Activated T-helper 1 cell treated with anti-CD3 and anti-CD28 coated beads, Interleukin-12 subunit alpha, Interleukin-12 subunit beta, Interleukin-2, Interleukin-4 antibody, amounts not matched to agents 30 ng/mL and 10 ng/mL and 1 ng/mL, durations not matched to agents 14 hours and 24 hours and 36 hours (primary cell): ENCODE measurements around the gene PPP1R9A. TPM values are rescaled to one million over a fixed set of nuclear protein-coding genes. Genes with fewer than 3 reads are reported as not detected.

ENCODE experiments used
- DNase-seq: peaks from one replicate; pipeline ENCODE4 v3.0.0; 2021; ENCODE audit warnings: low spot score
- H3K27ac Mint-ChIP-seq: one replicate; pipeline ENCODE4 v1.8.0; 2021; ENCODE audit warnings: mild to moderate bottlenecking, mixed read lengths
- H3K27me3 Mint-ChIP-seq: one replicate; pipeline ENCODE4 v1.8.0; 2022; ENCODE audit warnings: mild to moderate bottlenecking, moderate library complexity, mixed read lengths; ENCODE audit not compliant: insufficient read depth
- H3K36me3 Mint-ChIP-seq: one replicate; pipeline ENCODE4 v1.8.0; 2021; ENCODE audit warnings: low read depth, mixed read lengths
- H3K4me1 Mint-ChIP-seq: one replicate; pipeline ENCODE4 v1.8.0; 2021; ENCODE audit warnings: low read depth, mixed read lengths
- H3K4me3 Mint-ChIP-seq: one replicate; pipeline ENCODE4 v1.8.0; 2021; ENCODE audit warnings: mild to moderate bottlenecking, moderate library complexity, mixed read lengths
- H3K9me3 Mint-ChIP-seq: one replicate; pipeline ENCODE4 v1.8.0; 2021; ENCODE audit warnings: mixed read lengths
- intact Hi-C: fragments of 100-400 bp; cut with micrococcal nuclease; formaldehyde crosslinking; loops from one replicate; pipeline ENCODE4 v1.15.1; 2024
- total RNA-seq: library from RNA; stranded (reverse); gene quantifications from 2 replicates; pipeline ENCODE4 v1.2.3, GENCODE V29; 2022

Gene PPP1R9A
- total RNA-seq, 1 donor from 2014 or later: not detected

GRCh38 chr7:95066737-95067530 lies 159.5 kb downstream of the PPP1R9A start:
- intact Hi-C loops: no loop called here
- H3K4me1 Mint-ChIP-seq: no peaks in the 10 kb centered on the region
- no peaks in the 10 kb centered on the region for H3K9me3 Mint-ChIP-seq
- no peak overlapping the region for H3K4me3 Mint-ChIP-seq
- DNase-seq: no peak
- H3K27ac Mint-ChIP-seq: no peak overlapping the region
- H3K36me3 Mint-ChIP-seq: no peaks in the 10 kb centered on the region
- no peaks in the 10 kb centered on the region for H3K27me3 Mint-ChIP-seq

- Mint-ChIP-seq H3K36me3 (no peaks in the 10 kb centered on the region), H3K4me1 (no peaks in the 10 kb centered on the region), H3K27me3 (no peaks in the 10 kb centered on the region), H3K4me3 (no peak overlapping the region), H3K9me3 (no peaks in the 10 kb centered on the region), H3K27ac (no peak overlapping the region)
- intact Hi-C loops: no loop called here
- no peak for DNase-seq
Measured at GRCh38 chr7:95088536-95089215, 181.3 kb downstream of the PPP1R9A start.

GRCh38 chr7:95089414-95090315 lies 182.3 kb downstream of the PPP1R9A start:
- no peaks in the 10 kb centered on the region for H3K36me3 Mint-ChIP-seq
- no peak overlapping the region for H3K4me3 Mint-ChIP-seq
- H3K27ac Mint-ChIP-seq: no peak overlapping the region
- H3K27me3 Mint-ChIP-seq: no peaks in the 10 kb centered on the region
- intact Hi-C loops: no loop called here
- DNase-seq: no peak
- H3K9me3 Mint-ChIP-seq: no peaks in the 10 kb centered on the region
- no peaks in the 10 kb centered on the region for H3K4me1 Mint-ChIP-seq

GRCh38 chr7:95092324-95092723 lies 184.9 kb downstream of the PPP1R9A start:
- H3K4me1 Mint-ChIP-seq: no peaks in the 10 kb centered on the region
- H3K9me3 Mint-ChIP-seq: no peaks in the 10 kb centered on the region
- H3K4me3 Mint-ChIP-seq: no peak overlapping the region
- H3K27me3 Mint-ChIP-seq: no peaks in the 10 kb centered on the region
- intact Hi-C loops: no loop called here
- DNase-seq: no peak
- no peak overlapping the region for H3K27ac Mint-ChIP-seq
- no peaks in the 10 kb centered on the region for H3K36me3 Mint-ChIP-seq

GRCh38 chr7:95095259-95095965 lies 188.0 kb downstream of the PPP1R9A start:
- no peak overlapping the region for H3K4me3 Mint-ChIP-seq
- intact Hi-C loops: no loop called here
- no peaks in the 10 kb centered on the region for H3K27me3 Mint-ChIP-seq
- DNase-seq: no peak
- H3K4me1 Mint-ChIP-seq: no peaks in the 10 kb centered on the region
- H3K9me3 Mint-ChIP-seq: no peaks in the 10 kb centered on the region
- H3K36me3 Mint-ChIP-seq: no peaks in the 10 kb centered on the region
- H3K27ac Mint-ChIP-seq: no peak overlapping the region

DNA sequence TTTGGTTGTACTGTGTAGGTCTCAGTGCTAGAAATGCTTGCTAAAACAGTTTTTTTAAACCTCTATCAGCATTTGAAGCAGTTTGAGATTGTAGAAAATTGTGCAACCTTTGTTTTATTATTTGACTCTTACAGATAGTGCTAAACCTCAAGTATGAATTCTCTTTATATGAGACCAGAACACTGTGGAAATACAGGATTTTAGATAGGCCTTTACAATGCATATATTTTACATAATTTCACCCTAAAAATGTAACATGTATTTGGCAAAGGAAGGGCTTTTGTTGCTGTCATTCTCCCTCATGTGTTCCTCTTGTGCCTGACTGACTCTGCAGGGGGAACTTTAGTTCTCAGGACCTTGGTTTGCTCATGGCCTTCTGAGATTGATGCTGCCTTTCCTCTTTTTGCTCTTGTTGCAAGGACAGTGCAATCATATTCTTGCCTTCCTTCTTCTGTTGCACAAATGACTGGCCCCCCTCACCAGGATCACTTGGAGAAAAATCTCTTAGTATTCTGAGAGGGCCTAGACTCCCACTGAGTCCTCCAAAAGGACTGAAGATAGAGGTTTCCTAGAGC lies 188.7 kb downstream of the PPP1R9A start:
- H3K27ac Mint-ChIP-seq: no peak overlapping the region
- no peaks in the 10 kb centered on the region for H3K27me3 Mint-ChIP-seq
- no peaks in the 10 kb centered on the region for H3K36me3 Mint-ChIP-seq
- intact Hi-C loops: no loop called here
- H3K9me3 Mint-ChIP-seq: no peaks in the 10 kb centered on the region
- H3K4me1 Mint-ChIP-seq: no peaks in the 10 kb centered on the region
- DNase-seq: no peak
- no peak overlapping the region for H3K4me3 Mint-ChIP-seq

- Mint-ChIP-seq H3K27me3 (no peaks in the 10 kb centered on the region), H3K9me3 (no peaks in the 10 kb centered on the region), H3K27ac (no peak overlapping the region), H3K4me1 (no peaks in the 10 kb centered on the region), H3K4me3 (no peak overlapping the region), H3K36me3 (no peaks in the 10 kb centered on the region)
- intact Hi-C loops: no loop called here
- no peak for DNase-seq
Measured at GRCh38 chr7:95097291-95097690, 189.9 kb downstream of the PPP1R9A start.

GRCh38 chr7:95097851-95098250 lies 190.5 kb downstream of the PPP1R9A start:
- Mint-ChIP-seq H3K9me3 (no peaks in the 10 kb centered on the region), H3K4me1 (no peaks in the 10 kb centered on the region), H3K36me3 (no peaks in the 10 kb centered on the region), H3K4me3 (no peak overlapping the region), H3K27ac (no peak overlapping the region), H3K27me3 (no peaks in the 10 kb centered on the region)
- intact Hi-C loops: no loop called here
- DNase-seq: no peak

GRCh38 chr7:95099106-95099505 lies 191.7 kb downstream of the PPP1R9A start:
- Mint-ChIP-seq H3K27me3 (no peaks in the 10 kb centered on the region), H3K4me1 (no peaks in the 10 kb centered on the region), H3K9me3 (no peaks in the 10 kb centered on the region), H3K27ac (no peak overlapping the region), H3K36me3 (no peaks in the 10 kb centered on the region), H3K4me3 (no peak overlapping the region)
- DNase-seq: no peak
- intact Hi-C loops: no loop called here

- H3K27ac Mint-ChIP-seq: no peak overlapping the region
- no peaks in the 10 kb centered on the region for H3K36me3 Mint-ChIP-seq
- intact Hi-C loops: no loop called here
- H3K4me3 Mint-ChIP-seq: no peak overlapping the region
- no peaks in the 10 kb centered on the region for H3K9me3 Mint-ChIP-seq
- no peaks in the 10 kb centered on the region for H3K4me1 Mint-ChIP-seq
- no peaks in the 10 kb centered on the region for H3K27me3 Mint-ChIP-seq
- no peak for DNase-seq
Measured at GRCh38 chr7:95101422-95101821, 194.0 kb downstream of the PPP1R9A start.

DNA sequence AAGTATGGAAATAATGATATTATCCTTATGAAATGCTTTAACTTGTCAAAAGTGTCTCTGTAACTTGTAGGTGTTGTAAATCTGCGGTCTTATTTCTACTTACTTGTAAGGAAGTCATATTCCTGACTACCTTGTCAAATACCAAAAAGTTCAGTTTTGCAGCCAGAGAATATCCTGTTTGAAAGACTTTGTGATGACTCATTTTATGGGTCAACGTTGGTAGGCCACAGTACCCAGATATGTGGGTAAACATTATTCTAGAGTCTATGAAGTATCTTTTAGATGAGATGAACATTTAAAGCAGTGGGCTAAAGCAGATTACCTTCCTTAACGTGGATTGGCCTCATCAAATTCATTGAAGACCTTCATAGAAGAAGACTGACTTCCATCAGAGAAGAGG lies 195.3 kb downstream of the PPP1R9A start:
- H3K9me3 Mint-ChIP-seq: no peaks in the 10 kb centered on the region
- H3K4me3 Mint-ChIP-seq: no peak overlapping the region
- no peaks in the 10 kb centered on the region for H3K27me3 Mint-ChIP-seq
- no peak for DNase-seq
- no peak overlapping the region for H3K27ac Mint-ChIP-seq
- H3K4me1 Mint-ChIP-seq: no peaks in the 10 kb centered on the region
- intact Hi-C loops: no loop called here
- H3K36me3 Mint-ChIP-seq: no peaks in the 10 kb centered on the region

DNA sequence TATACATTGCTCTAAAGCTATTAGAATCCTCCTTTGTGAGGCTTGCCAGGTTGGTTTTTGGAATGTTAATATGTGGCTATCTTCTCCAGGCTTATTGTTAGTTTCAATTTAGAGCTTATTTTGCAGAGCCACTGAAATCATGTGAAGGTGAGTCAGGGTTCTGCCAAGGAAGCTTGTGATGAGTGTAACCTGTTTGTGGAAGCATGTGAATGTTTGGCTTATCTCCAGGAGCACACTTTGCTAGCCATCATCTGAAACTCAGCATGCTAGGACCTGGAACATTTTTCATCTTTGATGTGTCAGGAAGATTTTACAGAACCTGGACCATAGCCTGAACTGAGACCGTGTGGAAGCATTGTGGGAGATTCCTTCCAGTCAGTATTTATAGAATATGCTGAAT lies 197.3 kb downstream of the PPP1R9A start:
- Mint-ChIP-seq H3K27ac (no peak overlapping the region), H3K4me1 (no peaks in the 10 kb centered on the region), H3K36me3 (no peaks in the 10 kb centered on the region), H3K27me3 (no peaks in the 10 kb centered on the region), H3K9me3 (no peaks in the 10 kb centered on the region), H3K4me3 (no peak overlapping the region)
- intact Hi-C loops: no loop called here
- DNase-seq: no peak
